ENCODE measurements around the gene SERPINA4.

The SERPINA4 gene

DNA sequence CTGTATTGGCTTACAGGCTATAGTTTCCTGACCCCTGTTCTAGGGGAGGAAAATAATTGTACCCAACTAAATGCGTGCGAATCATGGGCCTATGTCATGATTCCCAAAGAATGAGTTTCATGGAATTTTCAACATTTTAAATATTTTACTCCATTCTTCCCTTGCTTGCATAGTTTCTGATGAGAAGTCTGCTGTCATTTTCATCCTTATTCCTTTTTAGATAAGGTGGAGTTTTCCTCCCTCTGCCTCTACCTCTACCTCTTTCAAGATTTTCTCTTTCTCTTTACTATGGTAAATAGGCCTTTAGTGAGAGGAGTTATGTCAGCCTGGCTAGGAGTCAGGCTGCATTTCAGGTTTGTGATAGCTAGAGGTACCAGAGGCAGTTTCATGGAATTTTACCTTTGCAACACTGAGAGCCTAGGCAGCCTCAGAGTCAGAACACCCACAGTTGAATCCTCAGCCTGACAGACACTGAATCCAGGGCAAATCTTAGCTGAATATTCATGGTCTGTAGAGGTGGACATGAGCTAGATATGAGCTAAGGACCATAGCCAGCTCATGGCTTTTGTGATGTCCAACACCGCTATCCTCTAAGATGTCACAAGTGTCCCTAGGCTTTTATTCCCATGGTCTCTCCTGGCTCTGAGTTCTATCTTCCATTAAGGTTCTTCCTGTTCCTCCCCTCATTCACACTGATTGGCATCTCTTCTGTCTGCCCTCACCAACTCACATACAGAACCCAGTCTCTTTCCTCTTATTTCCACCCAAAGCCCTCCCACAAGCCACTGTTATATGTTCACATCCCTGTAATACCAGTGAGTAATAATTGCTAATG lies 57.0 kb downstream of the SERPINA4 start:
- no peak for DNase-seq

- no peak for DNase-seq
Observed at GRCh38 chr14:94619297-94619696, 58.1 kb downstream of the SERPINA4 start.

Measured in cerebellar nuclear complex (tissue), 1 donor.